ENCODE measurements around the gene PDSS2.

- TF ChIP-seq CTCF (IDR thresholded peaks at IDR 0.05; ENCODE audit: low read depth, low read length) (no peak), EZH2phosphoT487 (IDR thresholded peaks at IDR 0.05; ENCODE audit: low read depth) (no peak)
Observed at GRCh38 chr6:107110200-107110599, 349.2 kb downstream of the PDSS2 start.
